MM.1S (cell line): ENCODE data around the gene CCND1.

Source experiments
- DNase-seq: peaks from one replicate; pipeline ENCODE4 v3.0.0-alpha.2; 2015
- H2AFZ ChIP-seq: fragments of 300-600 bp; sonication (generic); 2 replicates; pipeline ENCODE4 v1.6.0; 2016; ENCODE audit warnings: antibody characterized with exemption, low read length
- H3F3A ChIP-seq: fragments of 300-600 bp; sonication (generic); 2 replicates; pipeline ENCODE4 v1.6.1; 2016; ENCODE audit warnings: mild to moderate bottlenecking, antibody characterized with exemption, low read length, moderate library complexity, mixed read lengths; ENCODE audit not compliant: insufficient read depth
- H3K27ac ChIP-seq: fragments of 300-600 bp; sonication (generic); 2 replicates; pipeline ENCODE4 v1.5.1; 2016; ENCODE audit warnings: mild to moderate bottlenecking, low read length
- H3K27me3 ChIP-seq: fragments of 300-600 bp; sonication (generic); replicated peaks from 2 replicates; pipeline ENCODE4 v1.6.0; 2016; ENCODE audit warnings: low read length; ENCODE audit not compliant: insufficient read depth
- H3K36me3 ChIP-seq: fragments of 300-600 bp; sonication (generic); replicated peaks from 2 replicates; pipeline ENCODE4 v1.6.1; 2016; ENCODE audit warnings: mild to moderate bottlenecking, low read length, mixed read lengths; ENCODE audit not compliant: insufficient read depth
- H3K4me1 ChIP-seq: fragments of 300-600 bp; sonication (generic); 2 replicates; pipeline ENCODE4 v1.6.1; 2016; ENCODE audit warnings: low read length, mixed read lengths
- H3K4me2 ChIP-seq: fragments of 300-600 bp; sonication (generic); 2 replicates; pipeline ENCODE4 v1.6.0; 2016; ENCODE audit warnings: low read depth, low read length
- H3K4me3 ChIP-seq: fragments of 300-600 bp; sonication (generic); 2 replicates; pipeline ENCODE4 v1.5.1; 2016; ENCODE audit warnings: low read length, mixed read lengths
- H3K79me2 ChIP-seq: fragments of 300-600 bp; sonication (generic); 2 replicates; pipeline ENCODE4 v1.6.1; 2016; ENCODE audit warnings: mixed run types, low read length, mixed read lengths
- H3K9ac ChIP-seq: fragments of 300-600 bp; sonication (generic); 2 replicates; pipeline ENCODE4 v1.6.1; 2016; ENCODE audit warnings: low read length, mixed read lengths
- H3K9me2 ChIP-seq: fragments of 300-600 bp; sonication (generic); replicated peaks from 2 replicates; pipeline ENCODE4 v1.6.1; 2016; ENCODE audit warnings: mild to moderate bottlenecking, low read length, mixed read lengths; ENCODE audit not compliant: insufficient read depth
- H3K9me3 ChIP-seq: fragments of 300-600 bp; sonication (generic); replicated peaks from 2 replicates; pipeline ENCODE4 v1.6.1; 2016; ENCODE audit warnings: mild to moderate bottlenecking, low read length, mixed read lengths; ENCODE audit not compliant: insufficient read depth
- H4K20me1 ChIP-seq: fragments of 300-600 bp; sonication (generic); 2 replicates; pipeline ENCODE4 v1.6.1; 2016; ENCODE audit warnings: mild to moderate bottlenecking, low read length, moderate library complexity, mixed read lengths; ENCODE audit not compliant: insufficient read depth
- CTCF ChIP-seq: fragments of 300-600 bp; sonication (generic); IDR thresholded peaks from 2 replicates; pipeline ENCODE4 v1.5.1; 2016; ENCODE audit warnings: antibody characterized with exemption, low read length, mixed read lengths
- EZH2 ChIP-seq: fragments of 300-600 bp; sonication (generic); optimal IDR thresholded peaks from 2 replicates; pipeline ENCODE3; 2017; ENCODE audit warnings: low read depth, mild to moderate bottlenecking, antibody characterized with exemption, low read length, mixed read lengths
- EZH2phosphoT487 ChIP-seq: fragments of 300-600 bp; sonication (generic); IDR thresholded peaks from 2 replicates; pipeline ENCODE4 v1.6.1; 2018; ENCODE audit warnings: antibody characterized with exemption, low read length

CCND1 gene

GRCh38 chr11:69600001-69600400 is 41.0 kb upstream of the CCND1 start:
- Histone ChIP-seq H3K4me2 (no peak overlapping the region), H3K27me3 (no peaks in the 10 kb centered on the region; the same call in 1 of the 2 replicates), H3K4me3 (no peak overlapping the region), H3K4me1 (no peaks in the 10 kb centered on the region), H3K9me3 (no peaks in the 10 kb centered on the region), H3K27ac (no peak overlapping the region), H3K9me2 (no peaks in the 10 kb centered on the region), H3K9ac (no peak overlapping the region), H3K36me3 (no peaks in the 10 kb centered on the region), H4K20me1 (no peaks in the 10 kb centered on the region), H3F3A (no peaks in the 10 kb centered on the region), H3K79me2 (no peaks in the 10 kb centered on the region), H2AFZ (no peak overlapping the region)
- TF ChIP-seq CTCF (no peak), EZH2phosphoT487 (no peak), EZH2 (no peak)
- DNase-seq = no peak

- Histone ChIP-seq H4K20me1 (no peaks in the 10 kb centered on the region), H3K27me3 (no peaks in the 10 kb centered on the region; the same call in 1 of the 2 replicates), H2AFZ (no peak overlapping the region), H3F3A (no peaks in the 10 kb centered on the region), H3K9me3 (no peaks in the 10 kb centered on the region), H3K9ac (no peak overlapping the region), H3K9me2 (no peaks in the 10 kb centered on the region), H3K27ac (no peak overlapping the region), H3K79me2 (no peaks in the 10 kb centered on the region), H3K4me1 (no peaks in the 10 kb centered on the region), H3K4me2 (no peak overlapping the region), H3K4me3 (no peak overlapping the region), H3K36me3 (no peaks in the 10 kb centered on the region)
- TF ChIP-seq EZH2phosphoT487 (no peak), EZH2 (no peak), CTCF (no peak)
- no peak for DNase-seq
Measured at GRCh38 chr11:69601011-69601975, 39.7 kb upstream of the CCND1 start.

GRCh38 chr11:69603111-69603836 is 37.7 kb upstream of the CCND1 start:
- Histone ChIP-seq H3K79me2 (no peaks in the 10 kb centered on the region), H3K9me3 (no peaks in the 10 kb centered on the region), H3K36me3 (no peaks in the 10 kb centered on the region), H3K27ac (no peak overlapping the region), H3K9ac (no peak overlapping the region), H3K4me3 (no peak overlapping the region), H3K9me2 (no peaks in the 10 kb centered on the region), H4K20me1 (no peaks in the 10 kb centered on the region), H3K27me3 (no peaks in the 10 kb centered on the region; the same call in 1 of the 2 replicates), H2AFZ (no peak overlapping the region), H3K4me1 (no peaks in the 10 kb centered on the region), H3F3A (no peaks in the 10 kb centered on the region), H3K4me2 (no peak overlapping the region)
- DNase-seq = no peak
- no peak for TF ChIP-seq CTCF
- no peak for TF ChIP-seq EZH2phosphoT487
- no peak for TF ChIP-seq EZH2
